ENCODE results near the gene BRSK2. TPM values are rescaled to one million over a fixed set of nuclear protein-coding genes. Genes with fewer than 3 reads are reported as not detected.

The BRSK2 gene
- total RNA-seq, 1 donor: 4.0 TPM

DNA sequence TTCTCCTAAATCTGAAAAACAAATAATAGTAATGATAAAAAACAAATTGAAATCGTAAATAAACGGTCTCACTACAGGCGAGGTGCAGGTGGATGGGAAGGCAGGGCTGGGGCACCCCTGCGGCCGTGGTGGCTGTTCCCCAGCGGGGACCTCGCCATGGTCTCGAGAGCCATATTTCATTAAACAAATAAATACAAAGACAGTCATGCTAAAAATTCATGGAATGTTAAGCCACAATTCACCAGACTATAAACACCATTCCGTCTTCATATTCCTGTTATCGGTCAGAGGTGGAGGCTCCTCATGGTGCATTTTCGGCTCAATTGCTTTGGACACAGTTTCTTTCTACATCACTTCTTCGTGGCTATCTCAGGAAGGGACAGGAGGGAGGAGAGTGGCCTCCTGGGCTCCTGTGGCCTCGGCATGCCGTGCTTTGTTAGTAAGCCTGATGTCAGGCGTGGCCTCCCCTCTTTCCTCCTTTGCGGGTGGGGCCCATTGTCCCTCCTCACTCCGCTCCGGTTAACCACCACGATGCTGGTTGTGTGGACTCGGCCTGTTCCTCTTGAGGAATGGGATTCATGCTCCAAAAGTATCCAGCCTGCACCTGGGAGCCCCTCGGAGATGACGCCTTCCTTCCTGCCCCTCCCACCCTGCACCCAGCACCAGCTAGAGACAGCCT, 16.1 kb upstream of the BRSK2 start:
- DNase-seq (ENCODE audit: low read depth in 2 of 3, low spot score in 2 of 3): no peak

DNA sequence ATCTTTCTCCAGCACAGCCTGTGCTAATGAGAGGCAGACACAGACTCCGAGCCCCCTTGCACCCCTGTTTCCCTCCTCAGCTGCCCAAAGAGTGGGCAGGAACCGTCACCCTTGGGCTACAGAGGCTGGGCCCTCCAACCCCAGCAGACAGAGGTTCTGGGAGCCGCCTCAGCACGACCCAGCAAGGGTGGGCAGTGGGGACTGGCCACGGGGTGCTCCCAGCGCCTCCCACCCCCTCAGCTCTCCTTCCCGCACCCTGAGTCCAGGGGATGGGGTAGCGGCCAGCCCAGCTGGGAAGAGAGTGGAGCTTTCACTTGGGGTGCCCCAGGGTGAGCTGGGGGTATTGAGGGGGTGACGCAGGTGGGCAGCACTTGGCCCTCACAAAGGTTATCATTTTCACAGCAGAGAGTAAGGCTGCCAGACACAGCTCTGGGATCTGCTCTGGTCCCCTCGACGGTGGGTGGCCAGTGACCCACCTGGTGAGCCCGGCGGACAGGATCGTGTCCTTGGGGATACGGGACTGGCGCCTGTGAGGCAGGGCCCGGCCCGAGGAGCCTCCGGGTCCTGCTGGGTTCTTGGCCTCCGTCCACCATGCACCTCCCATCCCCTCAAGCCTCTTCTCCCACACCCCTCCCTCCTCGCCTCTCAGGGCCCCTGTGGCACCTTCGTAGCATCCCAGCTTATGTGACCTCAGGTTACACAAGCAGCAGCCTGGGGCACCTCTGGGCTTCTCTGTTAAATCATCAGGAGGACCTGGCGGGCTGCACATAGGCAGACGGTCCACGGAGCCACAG, 14.4 kb upstream of the BRSK2 start:
- no peak for DNase-seq (ENCODE audit: low read depth in 2 of 3, low spot score in 2 of 3)

DNA sequence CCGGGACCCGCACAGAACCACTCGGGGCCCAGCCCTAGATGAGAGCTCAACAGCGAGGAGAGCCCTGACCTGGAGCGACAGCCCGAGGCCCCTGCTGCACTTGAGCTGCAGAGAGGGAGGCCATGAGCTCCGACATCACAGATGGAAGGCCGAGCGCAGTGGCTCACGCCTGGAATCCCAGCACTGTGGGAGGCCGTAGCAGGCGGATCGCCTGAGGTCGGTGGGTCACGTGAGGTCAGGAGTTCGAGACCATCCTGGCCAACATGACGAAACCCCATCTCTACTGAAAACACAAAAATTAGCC, 13.8 kb upstream of the BRSK2 start:
- DNase-seq (ENCODE audit: low read depth in 2 of 3, low spot score in 2 of 3): no peak

DNA sequence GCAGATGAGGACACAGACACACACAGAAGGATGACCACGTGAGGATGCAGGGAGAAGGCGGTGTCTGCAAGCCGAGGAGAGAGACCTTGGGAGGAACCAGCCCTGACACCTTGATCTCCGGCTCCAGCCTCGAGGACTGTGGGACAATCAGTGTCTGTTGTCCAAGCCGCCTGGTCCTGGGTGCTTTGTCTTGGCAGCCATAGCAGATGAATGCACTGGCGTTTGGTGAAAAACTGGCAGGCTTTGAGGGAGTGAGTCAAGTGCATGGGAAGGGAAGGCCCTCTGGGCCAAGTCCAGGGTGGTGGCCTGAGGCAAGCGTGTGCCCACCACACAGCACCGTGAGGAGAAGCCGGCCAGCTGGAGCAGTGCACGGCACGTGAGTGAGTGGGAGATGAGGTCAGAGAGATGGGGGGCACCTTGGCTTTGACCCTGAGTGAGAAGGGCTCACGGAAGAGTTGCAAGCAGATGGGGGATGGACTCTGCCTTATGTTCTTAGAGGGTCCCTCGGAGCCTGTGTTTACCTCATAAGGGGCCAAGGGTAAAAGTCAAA, 12.4 kb upstream of the BRSK2 start:
- no peak for DNase-seq (ENCODE audit: low read depth in 2 of 3, low spot score in 2 of 3)

DNA sequence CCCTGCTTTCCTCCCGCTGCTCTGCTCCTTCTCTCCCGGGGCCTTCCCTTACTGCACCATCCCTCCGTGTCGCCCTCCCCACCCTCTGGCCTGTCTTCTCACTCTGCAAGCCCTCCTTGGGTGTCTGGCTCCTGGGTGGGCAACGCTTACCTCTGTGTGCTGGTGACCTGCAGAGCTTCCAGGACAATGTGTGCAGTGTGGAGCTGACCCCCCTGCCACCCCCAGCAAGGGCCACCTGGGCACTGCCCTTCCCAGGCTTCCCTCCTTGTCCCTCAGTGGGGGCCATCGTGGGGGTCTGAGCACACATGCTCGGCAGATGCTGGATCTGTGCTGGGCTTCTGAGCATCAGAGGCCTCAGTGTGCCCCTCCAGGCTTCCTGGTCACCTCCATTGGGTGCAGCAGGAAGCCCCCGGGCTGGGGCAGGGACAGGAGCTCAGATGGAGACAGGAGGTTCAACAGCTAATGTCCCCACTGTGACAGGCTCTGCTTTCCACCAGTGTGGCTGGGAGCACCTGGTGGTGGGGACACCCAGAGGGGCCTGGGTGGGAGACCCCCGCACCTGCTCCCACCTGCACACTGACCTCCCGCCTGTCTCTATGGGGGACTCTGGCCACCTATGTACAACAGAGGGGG, 7.8 kb upstream of the BRSK2 start:
- no peak for DNase-seq (ENCODE audit: low read depth in 2 of 3, low spot score in 2 of 3)

DNA sequence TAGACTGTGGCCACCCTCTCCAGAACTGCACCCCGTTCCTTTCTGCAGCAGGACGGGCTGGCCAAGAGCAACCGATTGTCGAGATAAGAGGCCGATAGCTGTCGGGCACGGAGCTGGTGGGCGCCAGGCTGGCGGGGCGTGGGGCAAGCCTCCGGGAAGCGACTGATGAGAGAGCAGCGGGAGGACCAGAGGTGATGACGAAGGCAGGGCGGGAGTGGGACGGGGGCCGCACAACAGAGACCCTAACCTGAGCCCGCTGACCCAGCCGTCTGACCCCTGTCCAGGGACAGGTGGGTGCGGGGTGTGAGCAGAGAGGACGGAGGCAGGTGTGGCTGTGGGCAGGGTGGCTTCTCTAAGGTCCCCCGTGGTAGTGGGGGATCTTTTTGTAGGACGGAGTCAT, 7.3 kb upstream of the BRSK2 start:
- DNase-seq (ENCODE audit: low read depth in 2 of 3, low spot score in 2 of 3): no peak

DNA sequence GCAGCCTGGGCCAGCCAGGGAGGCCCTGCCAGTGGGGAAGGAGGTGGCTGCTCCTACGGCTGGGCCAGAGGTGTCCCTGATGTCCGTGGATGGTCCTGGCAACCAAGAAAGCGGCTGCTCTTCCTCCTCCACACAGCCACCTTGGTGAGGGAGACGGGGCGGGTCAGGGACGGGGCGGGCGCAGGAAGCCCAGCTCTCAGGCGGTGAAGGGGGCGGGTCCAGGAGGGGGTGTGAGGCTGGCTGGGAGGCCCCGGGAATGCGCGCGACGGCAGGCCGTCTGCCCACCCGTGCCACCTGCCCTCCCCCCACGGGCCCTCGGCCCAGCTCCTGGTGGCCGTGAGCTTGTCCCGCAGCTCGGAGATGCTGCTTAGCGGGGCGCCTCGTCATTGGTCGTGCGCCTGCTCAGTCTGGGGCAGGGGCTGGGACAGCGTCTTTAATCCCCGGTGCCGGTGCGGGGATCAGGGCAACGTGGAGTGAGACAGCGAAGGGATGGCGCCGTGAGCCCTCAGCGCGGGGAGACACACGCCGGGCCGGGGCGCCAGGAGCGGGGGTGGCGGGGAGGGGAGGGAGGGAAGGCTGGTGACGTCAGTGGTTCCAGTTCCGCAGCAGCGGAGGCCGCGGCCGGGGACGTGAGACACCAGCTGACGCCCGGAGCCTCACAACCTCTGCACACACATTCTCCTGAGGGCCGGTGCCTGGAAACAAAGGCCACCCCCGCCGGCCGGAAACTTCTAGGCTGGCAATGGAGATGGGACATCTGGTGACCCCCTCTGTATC, 6.7 kb upstream of the BRSK2 start:
- DNase-seq (ENCODE audit: low read depth in 2 of 3, low spot score in 2 of 3): peak; percentile 66 to 79 (median 73)

DNA sequence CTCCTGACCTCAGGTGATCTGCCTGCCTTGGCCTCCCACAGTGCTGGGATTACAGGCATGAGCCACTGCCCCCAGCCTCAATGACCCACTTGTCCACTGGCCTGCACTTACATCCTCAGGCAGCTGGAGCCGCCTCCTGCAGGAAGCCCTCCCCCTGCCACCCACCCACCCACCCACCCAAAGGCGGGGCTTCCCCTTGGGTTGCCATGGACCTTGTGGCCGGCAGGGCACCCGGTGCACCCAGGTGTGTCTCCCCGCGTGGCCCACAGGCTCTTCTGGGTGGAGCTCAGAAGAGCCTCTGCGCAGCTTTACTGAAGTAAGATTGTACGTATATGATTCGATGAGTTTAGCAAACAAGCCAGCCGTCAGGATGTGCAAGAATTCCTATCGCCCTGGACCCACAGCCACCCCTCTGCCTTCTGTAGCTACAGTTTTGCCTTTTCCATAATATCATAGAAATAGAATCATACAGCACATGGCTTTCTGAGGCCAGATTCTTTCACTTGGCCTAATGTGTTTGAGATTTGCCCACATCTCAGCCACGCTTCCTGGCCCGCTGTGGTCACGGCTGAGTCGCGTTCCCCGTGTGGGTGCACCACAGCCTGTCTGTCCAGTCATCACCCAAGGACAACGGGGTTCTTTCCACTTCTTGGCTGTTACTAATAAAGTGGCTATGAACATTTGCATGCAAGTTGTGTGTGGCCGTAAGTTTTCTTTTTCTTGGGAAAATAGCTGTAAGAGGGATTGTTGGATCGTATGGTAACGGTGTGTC, 5.3 kb upstream of the BRSK2 start:
- no peak for DNase-seq (ENCODE audit: low read depth in 2 of 3, low spot score in 2 of 3)

DNA sequence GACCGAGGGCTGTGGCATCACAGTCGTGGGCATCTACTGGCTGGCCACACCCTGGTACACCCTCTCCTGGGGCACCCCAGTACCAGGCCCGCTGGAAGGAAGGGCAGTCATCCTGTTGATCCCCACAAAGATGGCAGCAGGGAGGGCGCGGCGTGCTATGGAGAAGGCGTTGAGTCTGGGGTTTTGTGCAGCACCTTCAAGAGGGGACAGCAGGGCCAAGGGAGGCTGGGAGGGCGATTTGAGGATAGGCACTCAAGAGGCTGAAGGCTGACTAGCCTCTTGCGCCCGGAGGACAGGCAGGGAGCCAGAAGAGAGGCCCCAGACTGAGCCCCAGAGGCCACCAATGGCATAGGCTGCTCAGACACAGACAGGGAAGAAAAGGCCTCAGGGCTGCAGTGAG, 2.2 kb upstream of the BRSK2 start:
- DNase-seq (ENCODE audit: low read depth in 2 of 3, low spot score in 2 of 3): no peak

DNA sequence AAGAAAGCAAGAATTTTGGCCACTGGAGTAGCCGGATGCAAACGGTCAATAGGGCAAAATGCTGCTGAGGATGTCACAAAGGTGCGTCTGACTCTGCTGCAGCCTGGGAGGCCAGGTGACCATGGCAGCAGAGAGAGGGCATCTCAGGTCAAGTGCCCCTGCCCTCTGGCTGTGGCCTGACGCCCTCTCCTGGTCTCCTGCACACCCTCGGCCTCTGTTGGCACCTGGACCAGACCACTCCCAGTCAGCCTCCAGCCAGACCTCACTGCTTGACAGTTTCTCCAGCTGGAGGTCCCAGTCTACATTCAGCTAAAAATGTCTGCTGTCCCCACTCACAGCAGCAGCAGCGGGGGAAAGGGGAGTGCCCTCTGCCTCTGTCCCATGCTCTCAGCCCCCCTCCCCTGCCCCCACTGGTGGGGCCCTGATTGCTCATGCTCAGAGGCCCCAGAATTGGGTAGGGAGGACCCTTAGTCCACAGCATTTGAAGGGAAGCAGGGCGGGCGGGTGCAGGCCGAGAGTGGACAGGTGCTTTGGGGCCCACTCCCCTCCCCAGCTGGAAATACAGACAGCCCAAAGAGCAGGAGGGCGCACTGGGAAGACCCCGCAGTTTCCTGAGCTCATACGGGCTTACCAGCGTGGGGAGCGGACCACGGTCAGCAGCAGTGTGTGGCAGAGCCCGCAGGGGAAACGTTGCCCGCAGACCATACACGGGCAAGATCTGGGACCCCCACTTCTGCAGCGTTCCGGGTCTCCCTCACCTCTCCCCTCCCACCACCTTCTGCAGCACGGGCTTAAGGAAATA, 1.6 kb upstream of the BRSK2 start:
- no peak for DNase-seq (ENCODE audit: low read depth in 2 of 3, low spot score in 2 of 3)

DNA sequence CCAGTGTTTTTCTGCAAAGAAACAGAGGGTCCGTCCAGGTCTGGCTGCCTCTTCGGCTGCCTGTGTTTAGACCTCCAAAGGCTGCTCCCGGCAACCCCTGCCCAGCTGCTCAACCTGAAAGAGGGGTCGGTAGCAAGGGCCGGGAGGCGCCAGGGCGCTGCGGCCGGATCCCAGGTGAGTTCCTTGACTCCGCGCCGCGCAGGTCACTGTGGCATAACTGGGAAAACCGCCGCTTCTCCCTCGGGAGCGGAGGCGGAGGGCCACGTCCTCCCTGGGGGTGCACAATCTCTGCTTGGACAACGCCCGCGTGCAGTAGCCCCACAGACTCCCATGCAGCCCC, 1.0 kb upstream of the BRSK2 start:
- no peak for DNase-seq (ENCODE audit: low read depth in 2 of 3, low spot score in 2 of 3)

DNA sequence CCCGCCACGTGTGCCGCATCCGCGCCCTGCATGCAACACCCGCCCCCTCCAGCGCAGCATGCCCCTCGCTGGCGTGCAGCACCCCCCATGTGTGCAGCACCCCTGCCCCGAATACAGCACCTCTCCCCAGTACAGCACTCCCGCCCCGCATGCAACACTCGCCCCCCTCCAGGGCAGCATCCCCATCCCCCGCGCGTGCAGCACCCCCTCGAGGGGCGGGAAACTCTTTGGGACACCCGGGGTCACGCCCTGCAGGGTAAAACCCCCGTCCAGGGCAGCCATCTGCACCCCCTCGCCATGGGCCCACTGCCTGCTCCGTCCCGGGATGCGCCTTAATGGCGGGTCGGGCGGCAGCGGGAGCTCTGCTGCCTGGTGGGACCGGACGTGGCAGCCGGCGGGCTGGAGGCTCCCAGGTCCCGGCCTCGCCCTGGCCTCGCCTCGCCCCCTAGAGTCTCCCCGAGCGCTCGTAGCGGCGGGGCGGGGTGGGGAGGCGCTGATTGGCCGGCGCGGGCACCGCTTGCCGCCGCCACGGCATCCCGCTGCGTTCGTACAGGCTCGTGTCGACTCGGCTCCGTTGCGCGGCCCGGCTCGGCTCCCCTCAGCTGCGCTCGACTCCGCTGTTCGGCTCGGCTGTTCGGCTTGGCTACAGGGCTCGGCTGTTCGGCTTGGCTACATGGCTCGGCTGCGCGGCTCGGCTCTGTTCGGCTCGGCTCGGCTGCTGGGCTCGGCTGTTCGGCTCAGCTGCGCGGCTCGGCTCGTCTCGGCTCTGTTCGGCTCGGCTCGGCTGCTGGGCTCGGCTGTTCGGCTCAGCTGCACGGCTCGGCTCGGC, 417 bp upstream of the BRSK2 start:
- peak; percentile 80 to 93 (median 91) for DNase-seq (ENCODE audit: low read depth in 2 of 3, low spot score in 2 of 3)

DNA sequence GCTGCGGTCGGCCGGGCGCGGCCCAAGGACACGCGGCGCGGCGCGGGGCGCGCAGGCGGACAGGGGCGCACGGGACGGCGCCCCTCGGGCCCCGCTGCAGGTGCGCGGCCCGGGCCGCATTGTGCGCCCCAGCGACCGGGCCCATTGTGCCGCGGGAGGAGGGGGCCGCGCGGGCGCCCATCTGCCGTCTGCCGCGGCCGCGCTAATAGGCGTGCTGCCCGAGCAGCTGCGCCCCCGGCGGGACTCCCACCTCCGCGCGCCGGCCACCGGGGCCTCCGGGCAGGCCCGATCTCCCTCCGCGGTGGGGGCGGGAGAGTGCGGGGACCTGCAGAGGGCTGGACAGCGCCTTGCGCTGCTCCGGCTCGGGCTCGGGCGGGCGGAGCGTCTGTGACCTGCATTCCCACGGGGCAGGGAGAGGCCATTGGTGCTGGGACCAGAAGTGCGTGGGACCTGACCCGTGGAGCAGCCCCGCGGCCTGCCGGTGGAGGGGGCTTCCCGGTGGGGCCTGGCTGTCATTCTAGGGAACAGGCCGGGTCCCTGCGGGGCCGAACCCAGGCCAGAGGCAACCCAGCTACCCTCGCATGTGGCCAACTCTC, 933 bp downstream of the BRSK2 start:
- DNase-seq (ENCODE audit: low read depth in 2 of 3, low spot score in 2 of 3): no peak

DNA sequence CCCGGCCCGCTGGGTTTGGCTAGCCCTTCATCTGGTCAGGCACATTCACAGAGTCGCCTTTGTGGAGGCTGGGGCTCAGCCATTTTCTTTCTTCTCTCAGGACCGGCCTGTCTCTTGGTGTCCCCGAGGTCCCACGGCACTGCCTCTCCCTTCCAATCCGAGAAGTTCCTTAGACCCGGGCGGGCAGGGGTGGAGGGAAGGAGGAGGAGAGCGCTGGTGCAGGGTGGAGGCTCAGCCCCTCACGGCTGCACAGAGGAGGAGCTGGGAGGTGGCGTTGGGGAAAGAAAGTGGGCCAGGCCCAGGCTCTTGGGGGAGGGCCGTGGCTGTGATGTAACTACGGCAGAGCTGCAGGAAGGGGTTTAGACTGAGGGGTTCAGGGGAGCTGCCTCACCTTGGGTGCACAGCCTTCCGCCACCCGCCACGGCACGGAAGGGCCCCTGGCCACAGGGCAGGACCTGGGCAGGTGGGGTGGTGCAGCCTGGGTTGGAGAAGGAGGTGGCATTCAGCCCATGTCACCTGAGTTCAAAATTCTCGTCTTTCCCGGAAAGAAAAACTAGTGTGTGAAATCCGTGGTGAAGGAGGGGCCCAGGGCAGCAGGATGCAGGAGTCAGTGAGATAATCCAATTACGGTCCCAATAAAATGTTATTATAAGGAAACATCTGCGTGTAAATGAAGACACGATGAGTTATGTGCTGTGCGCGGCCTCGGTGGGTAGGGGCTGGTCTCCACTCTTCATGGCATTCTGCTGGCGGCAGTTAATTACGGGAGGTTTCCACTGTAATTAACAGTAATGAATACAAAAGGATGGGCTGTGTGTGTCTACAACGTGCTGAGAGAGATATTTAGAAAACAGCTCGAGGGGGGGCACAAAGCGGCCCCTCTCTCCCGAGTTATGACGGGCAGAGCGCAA, 1.7 kb downstream of the BRSK2 start:
- peak in 1 of 3 donors; percentile 77 for DNase-seq (ENCODE audit: low read depth in 2 of 3, low spot score in 2 of 3)

DNA sequence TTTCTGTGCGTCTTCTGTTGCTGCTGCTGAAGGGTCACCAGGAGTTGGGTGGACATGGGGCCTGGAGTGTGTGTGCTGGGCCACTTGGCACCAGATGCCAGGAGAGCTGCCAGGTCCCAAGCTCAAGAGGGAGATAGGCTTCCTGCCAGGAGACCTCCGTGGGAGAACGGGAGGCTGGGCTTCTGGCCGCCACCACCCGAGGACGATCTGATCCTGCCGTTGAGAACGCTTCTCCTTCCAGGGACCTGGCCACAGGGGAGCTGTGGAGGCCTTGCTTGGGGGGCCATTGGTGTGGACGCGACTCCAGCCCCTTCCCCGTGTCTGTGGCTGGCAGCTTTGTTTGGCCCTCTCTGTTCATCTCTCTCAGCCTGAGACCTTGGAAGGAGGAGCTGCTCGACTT, 2.4 kb downstream of the BRSK2 start:
- DNase-seq (ENCODE audit: low read depth in 2 of 3, low spot score in 2 of 3): no peak

DNA sequence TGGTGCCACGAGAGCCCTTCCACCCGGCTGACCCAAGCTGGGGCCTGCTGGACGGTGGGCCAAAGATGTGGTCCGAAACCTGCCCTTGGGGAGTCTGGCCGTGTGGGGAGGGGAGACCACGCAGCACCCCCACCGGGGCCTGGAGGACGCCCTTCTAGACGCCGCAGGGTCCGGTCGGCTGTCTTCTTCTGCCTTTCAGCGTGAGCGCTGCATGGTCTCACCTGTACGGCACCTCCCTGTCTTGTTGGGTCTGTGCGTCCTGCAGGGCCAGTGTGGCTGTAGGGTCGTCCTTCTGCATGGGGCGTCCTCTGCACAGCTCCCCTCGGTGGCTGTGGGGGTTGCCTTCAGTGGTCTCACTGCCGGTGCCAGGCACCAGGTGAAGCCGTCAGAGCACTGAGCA, 2.8 kb downstream of the BRSK2 start:
- DNase-seq (ENCODE audit: low read depth in 2 of 3, low spot score in 2 of 3): no peak

DNA sequence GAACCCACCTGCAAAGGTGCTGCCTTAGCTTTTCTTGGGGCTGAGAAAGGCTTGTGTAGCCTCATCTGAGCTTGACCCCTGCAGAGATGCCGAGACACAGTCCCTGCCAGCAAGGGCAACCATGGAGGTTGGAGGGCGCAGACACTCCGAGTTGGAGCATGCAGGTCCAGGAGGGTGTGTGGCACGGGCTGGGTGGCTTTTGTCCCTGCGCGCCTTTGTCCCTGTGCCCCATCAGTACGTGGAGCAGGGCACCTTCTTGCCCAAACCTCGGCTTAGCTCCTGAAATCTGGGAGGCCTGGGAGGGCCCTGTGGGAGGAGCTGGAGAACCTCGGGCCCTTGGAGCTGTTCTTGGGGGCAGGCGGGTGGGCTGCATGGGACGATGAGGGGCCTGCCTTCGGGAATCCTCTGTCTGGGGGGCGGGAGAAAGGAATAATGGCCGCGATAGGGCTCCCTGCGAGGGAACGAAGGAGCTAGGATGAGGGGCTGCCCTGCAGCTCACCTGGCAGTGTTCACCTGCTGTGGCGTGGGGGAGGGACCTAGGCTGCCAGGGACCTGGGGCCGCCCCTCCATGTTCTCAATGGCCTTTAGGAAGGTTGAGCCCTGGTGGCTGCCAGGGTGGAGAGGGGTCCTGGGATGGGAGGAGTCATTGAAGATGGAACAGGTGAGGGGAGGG, 3.4 kb downstream of the BRSK2 start:
- no peak for DNase-seq (ENCODE audit: low read depth in 2 of 3, low spot score in 2 of 3)
